KMS-11 (cell line): ENCODE results near the gene GIPC2.

Experiments used
- H2AFZ ChIP-seq: fragments of 200-600 bp; sonication (generic); 2 replicates; pipeline ENCODE4 v1.6.1; 2016; ENCODE audit warnings: antibody characterized with exemption, mixed run types, low read depth
- H3K27ac ChIP-seq: fragments of 200-600 bp; sonication (generic); 2 replicates; pipeline ENCODE4 v1.6.1; 2016; ENCODE audit warnings: mild to moderate bottlenecking, mixed run types
- H3K27me3 ChIP-seq: fragments of 200-600 bp; sonication (generic); 2 replicates; pipeline ENCODE4 v1.6.1; 2017; ENCODE audit warnings: mild to moderate bottlenecking, low read depth, mixed run types, moderate library complexity; ENCODE audit not compliant: insufficient read depth
- H3K36me3 ChIP-seq: fragments of 200-600 bp; sonication (generic); 2 replicates; pipeline ENCODE4 v1.6.1; 2017; ENCODE audit warnings: mild to moderate bottlenecking, mixed run types; ENCODE audit not compliant: insufficient read depth
- H3K4me1 ChIP-seq: fragments of 200-600 bp; sonication (generic); 2 replicates; pipeline ENCODE4 v1.6.1; 2016; ENCODE audit warnings: mild to moderate bottlenecking, low read depth, mixed run types; ENCODE audit not compliant: poor library complexity, severe bottlenecking
- H3K4me2 ChIP-seq: fragments of 200-600 bp; sonication (generic); 2 replicates; pipeline ENCODE4 v1.7.0; 2016; ENCODE audit warnings: mild to moderate bottlenecking, mixed run types
- H3K4me3 ChIP-seq: fragments of 200-600 bp; sonication (generic); IDR thresholded peaks from 2 replicates; pipeline ENCODE4 v1.6.1; 2017; ENCODE audit warnings: low read depth, low read length, mixed read lengths; ENCODE audit not compliant: insufficient read depth
- H3K79me2 ChIP-seq: fragments of 200-600 bp; sonication (generic); 2 replicates; pipeline ENCODE4 v1.6.1; 2016; ENCODE audit warnings: low read depth, mixed run types; ENCODE audit not compliant: insufficient read depth
- H3K9ac ChIP-seq: fragments of 200-600 bp; sonication (generic); 2 replicates; pipeline ENCODE4 v1.6.1; 2016; ENCODE audit warnings: mild to moderate bottlenecking, mixed run types
- H4K20me1 ChIP-seq: fragments of 200-600 bp; sonication (generic); 2 replicates; pipeline ENCODE4 v1.6.1; 2016; ENCODE audit warnings: mild to moderate bottlenecking, mixed run types; ENCODE audit not compliant: insufficient read depth
- CTCF ChIP-seq: fragments of 200-600 bp; sonication (generic); conservative IDR thresholded peaks from 2 replicates; pipeline ENCODE4 v1.6.1; 2017; ENCODE audit warnings: low read depth, mild to moderate bottlenecking, antibody characterized with exemption, low read length, moderate library complexity, mixed read lengths

GIPC2 gene

GRCh38 chr1:78003882-78004718 lies 41.7 kb upstream of the GIPC2 start:
- Histone ChIP-seq H3K4me1 (peaks cover 39% of the 10 kb centered on the region), H4K20me1 (no peaks in the 10 kb centered on the region), H3K36me3 (no peaks in the 10 kb centered on the region), H3K79me2 (peaks cover 36% of the 10 kb centered on the region; the same call in 1 of the 2 replicates), H3K4me3 (no peak overlapping the region), H3K9ac (peak overlapping the region; percentile 85), H3K27ac (peak overlapping the region; percentile 96), H2AFZ (peak overlapping the region; percentile 36; the same call in 1 of the 2 replicates), H3K27me3 (no peaks in the 10 kb centered on the region), H3K4me2 (peak overlapping the region; percentile 75)
- no peak for TF ChIP-seq CTCF

- no peak within 1 kb of the TSS for H3K4me3 ChIP-seq
- no peaks in the 10 kb centered on the region for H3K27me3 ChIP-seq
- H2AFZ ChIP-seq: peak within 1 kb of the TSS; percentile 36; the same call in 1 of the 2 replicates
- no peak for TF ChIP-seq CTCF
- H3K4me2 ChIP-seq: peak within 1 kb of the TSS; percentile 75
- H3K27ac ChIP-seq: peak within 1 kb of the TSS; percentile 96
- peaks cover 34% of the 10 kb centered on the region; the same call in 1 of the 2 replicates for H3K79me2 ChIP-seq
- H3K9ac ChIP-seq: peak within 1 kb of the TSS; percentile 85
- no peaks in the 10 kb centered on the region for H3K36me3 ChIP-seq
- no peaks in the 10 kb centered on the region for H4K20me1 ChIP-seq
- H3K4me1 ChIP-seq: peaks cover 41% of the 10 kb centered on the region
These were observed 40.9 kb upstream of the GIPC2 start, which contains the start of gene DNAJB4 for GRCh38 chr1:78004719-78005447. Gene DNAJB4, plus strand, starts transcription at chr1:78004939. Its CDS starts 172 bp downstream, at chr1:78005111.

- no peaks in the 10 kb centered on the region for H4K20me1 ChIP-seq
- H3K79me2 ChIP-seq: peaks cover 29% of the 10 kb centered on the region; the same call in 1 of the 2 replicates
- H3K4me1 ChIP-seq: peaks cover 41% of the 10 kb centered on the region
- H3K4me3 ChIP-seq: no peak overlapping the region
- H3K4me2 ChIP-seq: peak overlapping the region; percentile 75
- no peaks in the 10 kb centered on the region for H3K27me3 ChIP-seq
- H3K27ac ChIP-seq: peak overlapping the region; percentile 96
- H2AFZ ChIP-seq: no peak overlapping the region
- TF ChIP-seq CTCF: no peak
- peak overlapping the region; percentile 85 for H3K9ac ChIP-seq
- no peaks in the 10 kb centered on the region for H3K36me3 ChIP-seq
These were observed 40.4 kb upstream of the GIPC2 start for GRCh38 chr1:78005448-78005722.

GRCh38 chr1:78005755-78006154 lies 40.0 kb upstream of the GIPC2 start:
- H4K20me1 ChIP-seq: no peaks in the 10 kb centered on the region
- H3K79me2 ChIP-seq: peaks cover 29% of the 10 kb centered on the region; the same call in 1 of the 2 replicates
- no peak overlapping the region for H2AFZ ChIP-seq
- peak overlapping the region; percentile 75 for H3K4me2 ChIP-seq
- H3K36me3 ChIP-seq: no peaks in the 10 kb centered on the region
- no peak overlapping the region for H3K4me3 ChIP-seq
- no peaks in the 10 kb centered on the region for H3K27me3 ChIP-seq
- peak overlapping the region; percentile 96 for H3K27ac ChIP-seq
- peaks cover 41% of the 10 kb centered on the region for H3K4me1 ChIP-seq
- no peak for TF ChIP-seq CTCF
- H3K9ac ChIP-seq: peak overlapping the region; percentile 85
